ENCODE data around the gene FAM120A. TPM values are rescaled to one million over a fixed set of nuclear protein-coding genes. Genes with fewer than 3 reads are reported as not detected.

FAM120A gene
- total and polyA plus RNA-seq, 9 of the 15 experiments (the other 6 are each of a cell fraction or from before 2014, with no cell fraction given) = 8.7 to 71.0 (median 42.2) TPM

DNA sequence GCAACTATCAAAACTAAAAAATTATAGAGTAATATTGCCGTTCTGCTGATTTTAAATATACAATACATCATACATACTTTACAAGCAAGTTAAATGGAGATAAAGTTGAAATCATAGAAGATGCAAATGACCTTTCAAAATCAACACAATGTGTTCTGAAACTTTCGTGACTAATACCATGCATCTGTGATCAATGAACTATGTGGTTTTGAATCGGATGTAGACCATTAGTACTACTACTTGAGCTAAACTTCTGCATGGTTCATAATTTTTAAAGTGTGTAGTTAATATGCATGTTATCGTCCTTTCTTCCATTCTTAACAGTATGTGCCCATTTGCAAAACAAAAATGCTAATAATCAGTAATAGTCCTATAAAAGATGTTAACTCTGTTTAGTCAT is 113.6 kb downstream of the FAM120A start:
- no peaks in the 10 kb centered on the region for H4K20me1 ChIP-seq (replicated peaks; ENCODE audit: control insufficient read depth, insufficient read depth, low read length)
- intact Hi-C loops (cut with micrococcal nuclease) = loop anchor here (10.0 kb wide), 1 partner anchor 400 kb away; no protein-coding TSS in a partner anchor
- peaks cover 44% of the 10 kb centered on the region for H3K36me3 ChIP-seq (ENCODE audit: control insufficient read depth, insufficient read depth, low read length)
- no peak overlapping the region for H2AFZ ChIP-seq (ENCODE audit: low read depth, low read length)
- no peaks in the 10 kb centered on the region; the same call in 2 of the 3 replicates for H3K79me2 ChIP-seq (ENCODE audit: control insufficient read depth, insufficient read depth, low read length)
- H3K9me1 ChIP-seq (ENCODE audit: control insufficient read depth, insufficient read depth, low read length) = no peaks in the 10 kb centered on the region
- no peak overlapping the region for H3K4me3 ChIP-seq
- H3K27me3 ChIP-seq (ENCODE audit: control insufficient read depth in 2 of 2, insufficient read depth in 2 of 2, low read length in 2 of 2) = no peaks in the 10 kb centered on the region
- no peak overlapping the region for H3K4me2 ChIP-seq (ENCODE audit: insufficient read depth, low read length)
- H3K9ac ChIP-seq (ENCODE audit: insufficient read depth in 1 of 2, low read depth in 2 of 2, low read length in 2 of 2) = no peak overlapping the region
- H3K27ac ChIP-seq (ENCODE audit: extremely low read depth, low read depth, low read length) = no peak overlapping the region
- no peaks in the 10 kb centered on the region for H3K9me3 ChIP-seq (replicated peaks; ENCODE audit: control insufficient read depth, insufficient read depth, low read depth, low read length)
- no TSS peak for BruUV-seq (replicated peaks)
- in situ Hi-C loops (cut with MboI) = no loop called here
- ChIA-PET POLR2A (no interaction called here), CTCF (ENCODE audit: low intra/inter-chr PET ratio) (no interaction called here)
- DNase-seq (ENCODE audit: extremely low read depth in 1 of 4, low spot score in 3 of 4) (no peak), ATAC-seq (no peak), FAIRE-seq (no peak)
- H3K4me1 ChIP-seq (replicated peaks in 1 of 2; ENCODE audit: control insufficient read depth in 2 of 2, insufficient read depth in 2 of 2, low read length in 2 of 2) = peaks cover 7 to 13% of the 10 kb centered on the region in 2 experiments; a peak in 4 of 5 replicates
- 91% methylated on average over 4 of the region's 4 CpGs for WGBS (ENCODE audit: insufficient coverage, low coverage, missing lambda C conversion rate)
- TF ChIP-seq NCOA6 (IDR thresholded peaks at IDR 0.05) (no peak), KLF10 (CRISPR knock-in tag; IDR thresholded peaks at IDR 0.05) (no peak), KLF13 (tag; IDR thresholded peaks at IDR 0.05; ENCODE audit: borderline replicate concordance, low read depth) (no peak), RBM15 (IDR thresholded peaks at IDR 0.05; ENCODE audit: insufficient read depth, low read length) (no peak), RBFOX2 (IDR thresholded peaks at IDR 0.05; ENCODE audit: low read depth, low read length) (no peak), TCF7L2 (IDR thresholded peaks at IDR 0.05; ENCODE audit: low read depth, low read length) (no peak), ELF2 (CRISPR knock-in tag; IDR thresholded peaks at IDR 0.05) (no peak), ZNF217 (CRISPR knock-in tag; IDR thresholded peaks at IDR 0.05) (no peak)
- TF ChIP-seq, protein P1, sequence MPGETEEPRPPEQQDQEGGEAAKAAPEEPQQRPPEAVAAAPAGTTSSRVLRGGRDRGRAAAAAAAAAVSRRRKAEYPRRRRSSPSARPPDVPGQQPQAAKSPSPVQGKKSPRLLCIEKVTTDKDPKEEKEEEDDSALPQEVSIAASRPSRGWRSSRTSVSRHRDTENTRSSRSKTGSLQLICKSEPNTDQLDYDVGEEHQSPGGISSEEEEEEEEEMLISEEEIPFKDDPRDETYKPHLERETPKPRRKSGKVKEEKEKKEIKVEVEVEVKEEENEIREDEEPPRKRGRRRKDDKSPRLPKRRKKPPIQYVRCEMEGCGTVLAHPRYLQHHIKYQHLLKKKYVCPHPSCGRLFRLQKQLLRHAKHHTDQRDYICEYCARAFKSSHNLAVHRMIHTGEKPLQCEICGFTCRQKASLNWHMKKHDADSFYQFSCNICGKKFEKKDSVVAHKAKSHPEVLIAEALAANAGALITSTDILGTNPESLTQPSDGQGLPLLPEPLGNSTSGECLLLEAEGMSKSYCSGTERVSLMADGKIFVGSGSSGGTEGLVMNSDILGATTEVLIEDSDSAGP (CRISPR knock-in tag; IDR thresholded peaks at IDR 0.05) = no peak
- TF ChIP-seq, protein P2, sequence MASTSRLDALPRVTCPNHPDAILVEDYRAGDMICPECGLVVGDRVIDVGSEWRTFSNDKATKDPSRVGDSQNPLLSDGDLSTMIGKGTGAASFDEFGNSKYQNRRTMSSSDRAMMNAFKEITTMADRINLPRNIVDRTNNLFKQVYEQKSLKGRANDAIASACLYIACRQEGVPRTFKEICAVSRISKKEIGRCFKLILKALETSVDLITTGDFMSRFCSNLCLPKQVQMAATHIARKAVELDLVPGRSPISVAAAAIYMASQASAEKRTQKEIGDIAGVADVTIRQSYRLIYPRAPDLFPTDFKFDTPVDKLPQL (IDR thresholded peaks at IDR 0.05; ENCODE audit: extremely low read depth, insufficient read length) = no peak
- TF ChIP-seq, protein P3, sequence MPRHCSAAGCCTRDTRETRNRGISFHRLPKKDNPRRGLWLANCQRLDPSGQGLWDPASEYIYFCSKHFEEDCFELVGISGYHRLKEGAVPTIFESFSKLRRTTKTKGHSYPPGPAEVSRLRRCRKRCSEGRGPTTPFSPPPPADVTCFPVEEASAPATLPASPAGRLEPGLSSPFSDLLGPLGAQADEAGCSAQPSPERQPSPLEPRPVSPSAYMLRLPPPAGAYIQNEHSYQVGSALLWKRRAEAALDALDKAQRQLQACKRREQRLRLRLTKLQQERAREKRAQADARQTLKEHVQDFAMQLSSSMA (CRISPR knock-in tag; IDR thresholded peaks at IDR 0.05) = no peak
- TF ChIP-seq, protein P4, sequence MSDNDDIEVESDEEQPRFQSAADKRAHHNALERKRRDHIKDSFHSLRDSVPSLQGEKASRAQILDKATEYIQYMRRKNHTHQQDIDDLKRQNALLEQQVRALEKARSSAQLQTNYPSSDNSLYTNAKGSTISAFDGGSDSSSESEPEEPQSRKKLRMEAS (CRISPR knock-in tag; IDR thresholded peaks at IDR 0.05) = no peak
- TF ChIP-seq, protein P5, sequence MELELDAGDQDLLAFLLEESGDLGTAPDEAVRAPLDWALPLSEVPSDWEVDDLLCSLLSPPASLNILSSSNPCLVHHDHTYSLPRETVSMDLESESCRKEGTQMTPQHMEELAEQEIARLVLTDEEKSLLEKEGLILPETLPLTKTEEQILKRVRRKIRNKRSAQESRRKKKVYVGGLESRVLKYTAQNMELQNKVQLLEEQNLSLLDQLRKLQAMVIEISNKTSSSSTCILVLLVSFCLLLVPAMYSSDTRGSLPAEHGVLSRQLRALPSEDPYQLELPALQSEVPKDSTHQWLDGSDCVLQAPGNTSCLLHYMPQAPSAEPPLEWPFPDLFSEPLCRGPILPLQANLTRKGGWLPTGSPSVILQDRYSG (tag; conservative IDR thresholded peaks at IDR 0.05; ENCODE audit: low read depth) = no peak
